ENCODE results near the gene DENND6B. TPM values are rescaled to one million over a fixed set of nuclear protein-coding genes. Genes with fewer than 3 reads are reported as not detected.

DENND6B gene
- total and polyA plus RNA-seq, 4 donors = 0.86 to 1.2 (median 1.1) TPM

DNA sequence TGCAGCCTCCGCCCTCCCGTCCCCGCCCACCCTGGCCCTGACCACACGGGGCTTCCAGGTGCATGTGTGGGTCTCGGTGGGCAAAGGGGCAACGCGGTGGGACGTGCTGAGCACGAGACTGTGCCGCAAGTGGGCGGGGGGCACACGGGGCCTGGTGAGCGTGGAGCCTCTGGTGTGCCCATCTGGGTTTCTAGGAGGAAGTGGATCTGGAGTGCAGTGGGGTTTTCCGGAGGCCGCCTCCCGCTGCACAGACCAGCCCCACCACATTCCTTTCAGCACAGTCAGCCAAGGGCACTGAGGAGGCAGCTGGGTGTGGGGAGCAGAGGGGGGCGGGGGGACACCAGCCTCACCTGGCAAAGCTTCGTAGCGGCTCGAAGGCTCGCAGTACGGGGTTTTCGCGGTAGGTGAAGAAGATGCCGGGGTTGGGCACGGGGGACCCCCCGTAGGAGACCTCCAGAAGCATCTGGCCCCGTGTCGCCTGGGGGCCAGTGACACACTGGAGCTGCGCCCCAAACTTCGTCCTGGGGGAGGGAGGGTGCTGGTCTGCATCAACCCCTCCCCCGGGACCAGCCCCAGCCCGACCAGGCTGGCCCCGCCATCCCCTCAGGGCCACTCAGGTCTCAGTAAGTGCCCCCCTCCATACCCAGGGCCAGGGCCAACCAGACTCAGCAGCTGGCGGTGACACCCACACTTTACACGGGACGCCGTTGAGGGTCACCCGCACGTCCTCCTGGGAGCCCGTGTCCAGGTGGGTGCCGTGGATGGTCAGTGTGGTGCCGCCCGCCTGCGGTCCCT is 44.3 kb downstream of the DENND6B start:
- no peak overlapping the region for H3K27ac ChIP-seq (ENCODE audit: low read depth in 1 of 2, low read length in 2 of 2)
- H3K36me3 ChIP-seq (ENCODE audit: control insufficient read depth in 4 of 4, insufficient read depth in 3 of 4, low read depth in 1 of 4, low read length in 3 of 4) = peaks cover 17 to 82% (median 39%) of the 10 kb centered on the region in 4 donors
- no peak for TF ChIP-seq RXRA (IDR thresholded peaks at IDR 0.05)
- no peaks in the 10 kb centered on the region for H3K9me3 ChIP-seq (ENCODE audit: control insufficient read depth in 4 of 4, low read length in 3 of 4)
- H3K9ac ChIP-seq (ENCODE audit: low read depth in 1 of 2, low read length in 2 of 2) = no peak overlapping the region
- 90% methylated on average over 45 of the region's 45 CpGs for WGBS
- no peaks in the 10 kb centered on the region for H3K4me1 ChIP-seq (ENCODE audit: control insufficient read depth in 4 of 4, insufficient read depth in 4 of 4, low read length in 3 of 4)
- DNase-seq (ENCODE audit: low spot score) = no peak
- H3K27me3 ChIP-seq (ENCODE audit: control insufficient read depth in 4 of 4, insufficient read depth in 4 of 4, low read length in 3 of 4) = no peaks in the 10 kb centered on the region
- no peak overlapping the region for H3K4me3 ChIP-seq (ENCODE audit: low read depth in 1 of 3, low read length in 3 of 3)

DNA sequence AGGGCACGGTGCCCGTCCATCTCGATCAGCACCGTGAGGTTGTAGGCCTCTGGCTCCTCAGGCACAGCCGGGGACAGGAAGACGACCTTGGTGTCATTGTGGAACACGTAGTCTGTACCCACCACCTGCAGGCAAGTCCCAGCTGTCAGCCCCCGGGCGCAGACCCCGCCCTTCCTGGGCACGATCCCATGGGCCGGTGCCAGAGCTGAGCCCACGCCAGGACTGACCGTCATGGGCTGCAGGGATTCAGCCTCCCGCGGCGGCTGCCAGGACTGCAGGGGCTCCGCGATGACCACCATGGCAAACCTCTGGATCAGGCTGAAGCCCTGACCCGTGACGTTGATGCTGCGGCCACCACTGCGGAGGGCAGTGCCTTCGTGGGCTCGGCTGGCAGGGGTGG is 44.9 kb downstream of the DENND6B start:
- DNase-seq (ENCODE audit: low spot score) = no peak
- Histone ChIP-seq H3K4me3 (ENCODE audit: low read depth in 1 of 3, low read length in 3 of 3) (no peak overlapping the region), H3K36me3 (ENCODE audit: control insufficient read depth in 4 of 4, insufficient read depth in 3 of 4, low read depth in 1 of 4, low read length in 3 of 4) (peaks cover 18 to 82% (median 40%) of the 10 kb centered on the region in 4 donors), H3K9ac (ENCODE audit: low read depth in 1 of 2, low read length in 2 of 2) (no peak overlapping the region), H3K27me3 (ENCODE audit: control insufficient read depth in 4 of 4, insufficient read depth in 4 of 4, low read length in 3 of 4) (no peaks in the 10 kb centered on the region), H3K4me1 (ENCODE audit: control insufficient read depth in 4 of 4, insufficient read depth in 4 of 4, low read length in 3 of 4) (no peaks in the 10 kb centered on the region), H3K27ac (ENCODE audit: low read depth in 1 of 2, low read length in 2 of 2) (no peak overlapping the region), H3K9me3 (ENCODE audit: control insufficient read depth in 4 of 4, low read length in 3 of 4) (no peaks in the 10 kb centered on the region)
- TF ChIP-seq HNF4G (IDR thresholded peaks at IDR 0.05) (no peak), NR2F2 (IDR thresholded peaks at IDR 0.05) (no peak), SP1 (IDR thresholded peaks at IDR 0.05) (no peak), FOXA1 (IDR thresholded peaks at IDR 0.05) (no peak), JUND (IDR thresholded peaks at IDR 0.05) (no peak), FOXA2 (IDR thresholded peaks at IDR 0.05) (no peak), RAD21 (IDR thresholded peaks at IDR 0.05) (no peak), RXRA (IDR thresholded peaks at IDR 0.05) (no peak), GABPA (IDR thresholded peaks at IDR 0.05 in 1 of 2, conservative IDR thresholded peaks at IDR 0.05 in 1 of 2) (no peak), EGR1 (IDR thresholded peaks at IDR 0.05; ENCODE audit: low read depth in 2 of 2) (no peak), YY1 (IDR thresholded peaks at IDR 0.05) (no peak), HNF4A (conservative IDR thresholded peaks at IDR 0.05) (no peak)
- TF ChIP-seq, protein P1, sequence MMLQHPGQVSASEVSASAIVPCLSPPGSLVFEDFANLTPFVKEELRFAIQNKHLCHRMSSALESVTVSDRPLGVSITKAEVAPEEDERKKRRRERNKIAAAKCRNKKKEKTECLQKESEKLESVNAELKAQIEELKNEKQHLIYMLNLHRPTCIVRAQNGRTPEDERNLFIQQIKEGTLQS (IDR thresholded peaks at IDR 0.05) = no peak
- TF ChIP-seq, protein P2, sequence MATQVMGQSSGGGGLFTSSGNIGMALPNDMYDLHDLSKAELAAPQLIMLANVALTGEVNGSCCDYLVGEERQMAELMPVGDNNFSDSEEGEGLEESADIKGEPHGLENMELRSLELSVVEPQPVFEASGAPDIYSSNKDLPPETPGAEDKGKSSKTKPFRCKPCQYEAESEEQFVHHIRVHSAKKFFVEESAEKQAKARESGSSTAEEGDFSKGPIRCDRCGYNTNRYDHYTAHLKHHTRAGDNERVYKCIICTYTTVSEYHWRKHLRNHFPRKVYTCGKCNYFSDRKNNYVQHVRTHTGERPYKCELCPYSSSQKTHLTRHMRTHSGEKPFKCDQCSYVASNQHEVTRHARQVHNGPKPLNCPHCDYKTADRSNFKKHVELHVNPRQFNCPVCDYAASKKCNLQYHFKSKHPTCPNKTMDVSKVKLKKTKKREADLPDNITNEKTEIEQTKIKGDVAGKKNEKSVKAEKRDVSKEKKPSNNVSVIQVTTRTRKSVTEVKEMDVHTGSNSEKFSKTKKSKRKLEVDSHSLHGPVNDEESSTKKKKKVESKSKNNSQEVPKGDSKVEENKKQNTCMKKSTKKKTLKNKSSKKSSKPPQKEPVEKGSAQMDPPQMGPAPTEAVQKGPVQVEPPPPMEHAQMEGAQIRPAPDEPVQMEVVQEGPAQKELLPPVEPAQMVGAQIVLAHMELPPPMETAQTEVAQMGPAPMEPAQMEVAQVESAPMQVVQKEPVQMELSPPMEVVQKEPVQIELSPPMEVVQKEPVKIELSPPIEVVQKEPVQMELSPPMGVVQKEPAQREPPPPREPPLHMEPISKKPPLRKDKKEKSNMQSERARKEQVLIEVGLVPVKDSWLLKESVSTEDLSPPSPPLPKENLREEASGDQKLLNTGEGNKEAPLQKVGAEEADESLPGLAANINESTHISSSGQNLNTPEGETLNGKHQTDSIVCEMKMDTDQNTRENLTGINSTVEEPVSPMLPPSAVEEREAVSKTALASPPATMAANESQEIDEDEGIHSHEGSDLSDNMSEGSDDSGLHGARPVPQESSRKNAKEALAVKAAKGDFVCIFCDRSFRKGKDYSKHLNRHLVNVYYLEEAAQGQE (IDR thresholded peaks at IDR 0.05) = no peak
- TF ChIP-seq, protein P3, sequence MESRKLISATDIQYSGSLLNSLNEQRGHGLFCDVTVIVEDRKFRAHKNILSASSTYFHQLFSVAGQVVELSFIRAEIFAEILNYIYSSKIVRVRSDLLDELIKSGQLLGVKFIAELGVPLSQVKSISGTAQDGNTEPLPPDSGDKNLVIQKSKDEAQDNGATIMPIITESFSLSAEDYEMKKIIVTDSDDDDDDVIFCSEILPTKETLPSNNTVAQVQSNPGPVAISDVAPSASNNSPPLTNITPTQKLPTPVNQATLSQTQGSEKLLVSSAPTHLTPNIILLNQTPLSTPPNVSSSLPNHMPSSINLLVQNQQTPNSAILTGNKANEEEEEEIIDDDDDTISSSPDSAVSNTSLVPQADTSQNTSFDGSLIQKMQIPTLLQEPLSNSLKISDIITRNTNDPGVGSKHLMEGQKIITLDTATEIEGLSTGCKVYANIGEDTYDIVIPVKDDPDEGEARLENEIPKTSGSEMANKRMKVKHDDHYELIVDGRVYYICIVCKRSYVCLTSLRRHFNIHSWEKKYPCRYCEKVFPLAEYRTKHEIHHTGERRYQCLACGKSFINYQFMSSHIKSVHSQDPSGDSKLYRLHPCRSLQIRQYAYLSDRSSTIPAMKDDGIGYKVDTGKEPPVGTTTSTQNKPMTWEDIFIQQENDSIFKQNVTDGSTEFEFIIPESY (IDR thresholded peaks at IDR 0.05) = no peak
- TF ChIP-seq, protein P4, sequence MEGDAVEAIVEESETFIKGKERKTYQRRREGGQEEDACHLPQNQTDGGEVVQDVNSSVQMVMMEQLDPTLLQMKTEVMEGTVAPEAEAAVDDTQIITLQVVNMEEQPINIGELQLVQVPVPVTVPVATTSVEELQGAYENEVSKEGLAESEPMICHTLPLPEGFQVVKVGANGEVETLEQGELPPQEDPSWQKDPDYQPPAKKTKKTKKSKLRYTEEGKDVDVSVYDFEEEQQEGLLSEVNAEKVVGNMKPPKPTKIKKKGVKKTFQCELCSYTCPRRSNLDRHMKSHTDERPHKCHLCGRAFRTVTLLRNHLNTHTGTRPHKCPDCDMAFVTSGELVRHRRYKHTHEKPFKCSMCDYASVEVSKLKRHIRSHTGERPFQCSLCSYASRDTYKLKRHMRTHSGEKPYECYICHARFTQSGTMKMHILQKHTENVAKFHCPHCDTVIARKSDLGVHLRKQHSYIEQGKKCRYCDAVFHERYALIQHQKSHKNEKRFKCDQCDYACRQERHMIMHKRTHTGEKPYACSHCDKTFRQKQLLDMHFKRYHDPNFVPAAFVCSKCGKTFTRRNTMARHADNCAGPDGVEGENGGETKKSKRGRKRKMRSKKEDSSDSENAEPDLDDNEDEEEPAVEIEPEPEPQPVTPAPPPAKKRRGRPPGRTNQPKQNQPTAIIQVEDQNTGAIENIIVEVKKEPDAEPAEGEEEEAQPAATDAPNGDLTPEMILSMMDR (IDR thresholded peaks at IDR 0.05; ENCODE audit: low read depth, low read length, missing input control) = no peak
- 82% methylated on average over 25 of the region's 25 CpGs for WGBS

Measured in liver (tissue), 9 donors.